ENCODE measurements around the gene APBA2. TPM values are rescaled to one million over a fixed set of nuclear protein-coding genes. Genes with fewer than 3 reads are reported as not detected.

APBA2 gene
- total RNA-seq, 1 experiment from 2014 or later = 12.9 TPM

DNA sequence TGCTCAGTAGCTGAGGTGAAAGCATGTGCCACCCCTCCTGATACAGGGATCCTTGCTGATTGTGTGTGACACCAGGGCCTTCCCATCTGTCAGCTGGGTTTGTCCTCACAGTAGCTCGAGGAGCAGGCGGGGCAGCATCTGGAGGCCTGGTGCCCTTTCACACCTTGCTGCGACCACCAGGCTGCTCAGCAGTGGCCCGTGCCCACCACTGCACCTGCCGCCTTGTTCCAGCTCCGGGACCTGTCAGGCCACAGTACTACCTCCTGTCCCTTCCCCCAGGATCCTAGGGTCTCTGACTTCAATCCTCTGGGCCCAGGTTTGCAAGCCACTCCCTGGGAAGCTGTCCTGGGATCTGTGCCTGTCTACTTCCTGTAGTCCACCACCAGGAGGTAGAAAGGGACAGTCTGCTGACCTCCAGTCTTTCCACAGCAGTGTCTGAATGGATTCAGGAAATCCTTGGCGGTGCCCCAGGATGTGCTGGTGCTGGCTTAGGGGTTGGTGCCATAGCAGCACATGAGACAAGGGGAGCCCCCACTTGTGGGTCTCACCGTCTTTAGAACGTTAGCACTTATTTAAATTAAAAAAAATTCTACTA, 27.5 kb downstream of the APBA2 start:
- Histone ChIP-seq H3K36me3 (ENCODE audit: insufficient read depth, low read length, poor library complexity, severe bottlenecking) (no peaks in the 10 kb centered on the region), H3K27ac (ENCODE audit: low read depth, low read length, poor library complexity, severe bottlenecking) (no peak overlapping the region), H3K4me3 (ENCODE audit: low read depth, low read length, poor library complexity, severe bottlenecking) (no peak overlapping the region), H3K27me3 (replicated peaks; ENCODE audit: insufficient read depth, low read depth, low read length, poor library complexity) (no peaks in the 10 kb centered on the region), H3K4me1 (ENCODE audit: insufficient read depth, low read length, poor library complexity, severe bottlenecking) (no peaks in the 10 kb centered on the region), H3K9me3 (ENCODE audit: low read depth, low read length, poor library complexity, severe bottlenecking) (no peaks in the 10 kb centered on the region)
- ChIA-PET CTCF (no interaction called here), POLR2A (ENCODE audit: low non-redundant PET) (no interaction called here)
- DNase-seq (ENCODE audit: low spot score) = no peak
- TF ChIP-seq EZH2 (IDR thresholded peaks at IDR 0.05; ENCODE audit: borderline replicate concordance, low read depth, low read length, poor library complexity, severe bottlenecking) = no peak
- TF ChIP-seq, protein P1, sequence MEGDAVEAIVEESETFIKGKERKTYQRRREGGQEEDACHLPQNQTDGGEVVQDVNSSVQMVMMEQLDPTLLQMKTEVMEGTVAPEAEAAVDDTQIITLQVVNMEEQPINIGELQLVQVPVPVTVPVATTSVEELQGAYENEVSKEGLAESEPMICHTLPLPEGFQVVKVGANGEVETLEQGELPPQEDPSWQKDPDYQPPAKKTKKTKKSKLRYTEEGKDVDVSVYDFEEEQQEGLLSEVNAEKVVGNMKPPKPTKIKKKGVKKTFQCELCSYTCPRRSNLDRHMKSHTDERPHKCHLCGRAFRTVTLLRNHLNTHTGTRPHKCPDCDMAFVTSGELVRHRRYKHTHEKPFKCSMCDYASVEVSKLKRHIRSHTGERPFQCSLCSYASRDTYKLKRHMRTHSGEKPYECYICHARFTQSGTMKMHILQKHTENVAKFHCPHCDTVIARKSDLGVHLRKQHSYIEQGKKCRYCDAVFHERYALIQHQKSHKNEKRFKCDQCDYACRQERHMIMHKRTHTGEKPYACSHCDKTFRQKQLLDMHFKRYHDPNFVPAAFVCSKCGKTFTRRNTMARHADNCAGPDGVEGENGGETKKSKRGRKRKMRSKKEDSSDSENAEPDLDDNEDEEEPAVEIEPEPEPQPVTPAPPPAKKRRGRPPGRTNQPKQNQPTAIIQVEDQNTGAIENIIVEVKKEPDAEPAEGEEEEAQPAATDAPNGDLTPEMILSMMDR (conservative IDR thresholded peaks at IDR 0.05; ENCODE audit: low read depth, low read length) = no peak
- no TSS peak for BruUV-seq (replicated peaks)
- intact Hi-C loops (cut with micrococcal nuclease; ENCODE audit: unreplicated experiment) = no loop called here

DNA sequence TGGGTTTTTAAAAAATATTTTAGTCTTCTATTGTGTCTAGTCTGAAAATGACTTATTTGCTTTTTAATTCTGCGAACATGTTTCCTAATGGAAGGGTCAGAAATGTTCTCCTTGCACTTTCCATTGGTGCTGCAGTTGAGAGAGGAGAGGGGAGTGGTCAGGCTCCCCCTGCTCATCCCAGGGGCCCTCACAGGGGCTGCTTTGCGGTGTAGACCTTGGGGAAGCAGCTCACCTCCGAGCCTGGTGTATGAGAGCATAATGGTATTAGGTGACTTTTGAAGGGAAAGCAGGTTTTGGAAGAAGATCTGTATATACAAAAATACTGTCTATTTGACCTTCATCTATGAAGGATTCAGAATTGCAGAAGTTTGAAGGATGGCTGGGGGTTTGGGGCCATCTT, 28.3 kb downstream of the APBA2 start:
- DNase-seq (ENCODE audit: low spot score) = no peak
- intact Hi-C loops (cut with micrococcal nuclease; ENCODE audit: unreplicated experiment) = no loop called here
- TF ChIP-seq, protein P1 (conservative IDR thresholded peaks at IDR 0.05; ENCODE audit: low read depth, low read length) = no peak
- no peak for TF ChIP-seq EZH2 (IDR thresholded peaks at IDR 0.05; ENCODE audit: borderline replicate concordance, low read depth, low read length, poor library complexity, severe bottlenecking)
- POLR2A ChIA-PET (ENCODE audit: low non-redundant PET) = no interaction called here
- CTCF ChIA-PET = no interaction called here
- Histone ChIP-seq H3K27ac (ENCODE audit: low read depth, low read length, poor library complexity, severe bottlenecking) (no peak overlapping the region), H3K9me3 (ENCODE audit: low read depth, low read length, poor library complexity, severe bottlenecking) (no peaks in the 10 kb centered on the region), H3K4me1 (ENCODE audit: insufficient read depth, low read length, poor library complexity, severe bottlenecking) (no peaks in the 10 kb centered on the region), H3K4me3 (ENCODE audit: low read depth, low read length, poor library complexity, severe bottlenecking) (no peak overlapping the region), H3K27me3 (replicated peaks; ENCODE audit: insufficient read depth, low read depth, low read length, poor library complexity) (no peaks in the 10 kb centered on the region), H3K36me3 (ENCODE audit: insufficient read depth, low read length, poor library complexity, severe bottlenecking) (no peaks in the 10 kb centered on the region)
- BruUV-seq (replicated peaks) = no TSS peak

DNA sequence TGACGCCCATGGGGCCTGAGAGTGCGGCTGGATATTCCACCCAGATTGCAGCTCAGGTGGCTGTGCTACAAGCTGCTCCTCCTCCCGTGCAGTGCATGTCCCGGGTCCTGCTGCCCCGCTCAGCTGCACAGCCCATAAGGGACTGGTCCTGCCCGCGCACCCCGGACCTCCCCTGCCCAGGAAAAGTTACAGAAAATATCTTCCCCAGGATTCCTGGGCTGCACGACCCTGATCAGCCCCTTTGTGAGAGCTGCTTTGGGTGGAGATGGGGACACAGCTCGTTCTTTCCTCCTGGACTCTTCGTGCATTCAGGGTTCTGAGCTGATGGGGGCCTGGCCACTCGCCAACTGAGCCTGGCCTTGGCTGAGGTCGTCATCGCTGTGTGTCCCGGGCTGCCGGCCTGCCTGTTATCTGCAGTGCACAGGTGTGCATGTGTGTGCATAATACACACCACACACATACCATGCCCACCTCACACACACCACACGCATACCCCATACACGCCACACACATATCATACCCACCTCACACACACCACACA, 28.8 kb downstream of the APBA2 start:
- no peak for DNase-seq (ENCODE audit: low spot score)
- Histone ChIP-seq H3K9me3 (ENCODE audit: low read depth, low read length, poor library complexity, severe bottlenecking) (no peaks in the 10 kb centered on the region), H3K4me1 (ENCODE audit: insufficient read depth, low read length, poor library complexity, severe bottlenecking) (no peaks in the 10 kb centered on the region), H3K36me3 (ENCODE audit: insufficient read depth, low read length, poor library complexity, severe bottlenecking) (no peaks in the 10 kb centered on the region), H3K27ac (ENCODE audit: low read depth, low read length, poor library complexity, severe bottlenecking) (no peak overlapping the region), H3K27me3 (replicated peaks; ENCODE audit: insufficient read depth, low read depth, low read length, poor library complexity) (no peaks in the 10 kb centered on the region), H3K4me3 (ENCODE audit: low read depth, low read length, poor library complexity, severe bottlenecking) (no peak overlapping the region)
- intact Hi-C loops (cut with micrococcal nuclease; ENCODE audit: unreplicated experiment) = no loop called here
- ChIA-PET CTCF (no interaction called here), POLR2A (ENCODE audit: low non-redundant PET) (no interaction called here)
- no peak for TF ChIP-seq EZH2 (IDR thresholded peaks at IDR 0.05; ENCODE audit: borderline replicate concordance, low read depth, low read length, poor library complexity, severe bottlenecking)
- TF ChIP-seq, protein P1 (conservative IDR thresholded peaks at IDR 0.05; ENCODE audit: low read depth, low read length) = no peak
- BruUV-seq (replicated peaks) = no TSS peak
